HG02970 (cell line): ENCODE measurements around the gene APOLD1.
"Not testable (repeated sequence)": the region's sequence is repeated elsewhere in the genome, so short reads cannot be mapped to it uniquely, and the experiment has no call there.

Source experiments
- ATAC-seq: cut with Tn5 transposase; IDR thresholded peaks from one replicate; pipeline ENCODE4 v1.9.1; 2021; ENCODE audit warnings: mild to moderate bottlenecking, moderate library complexity, moderate number of reproducible peaks; ENCODE audit not compliant: unreplicated experiment, low FRiP score

The APOLD1 gene

GRCh38 chr12:12784911-12785814, at the start of gene APOLD1:
TSS of gene APOLD1 (plus strand) at chr12:12785659. CDS start at chr12:12785692, 33 bp downstream.
- ATAC-seq: no peak

GRCh38 chr12:12736759-12737676, 48.4 kb upstream of the APOLD1 start:
- no peak for ATAC-seq

- not testable (repeated sequence) for ATAC-seq
Measured at GRCh38 chr12:12738152-12738551, 47.3 kb upstream of the APOLD1 start.

- ATAC-seq: no peak
Measured at GRCh38 chr12:12741660-12742059, 43.8 kb upstream of the APOLD1 start.

GRCh38 chr12:12744546-12745305, 40.7 kb upstream of the APOLD1 start:
- ATAC-seq: no peak

GRCh38 chr12:12745576-12746211, 39.8 kb upstream of the APOLD1 start:
- ATAC-seq: no peak

- ATAC-seq: no peak
Measured at GRCh38 chr12:12747278-12747677, 38.2 kb upstream of the APOLD1 start.

- no peak for ATAC-seq
Measured at GRCh38 chr12:12748044-12748443, 37.4 kb upstream of the APOLD1 start.

GRCh38 chr12:12749433-12749832, 36.0 kb upstream of the APOLD1 start:
- ATAC-seq: no peak

GRCh38 chr12:12755923-12756322, 29.5 kb upstream of the APOLD1 start:
- no peak for ATAC-seq

- no peak for ATAC-seq
Measured at GRCh38 chr12:12757121-12757520, 28.3 kb upstream of the APOLD1 start.

GRCh38 chr12:12759234-12759915, 26.1 kb upstream of the APOLD1 start:
- ATAC-seq: no peak

- no peak for ATAC-seq
Measured at GRCh38 chr12:12764824-12765223, 20.6 kb upstream of the APOLD1 start.

GRCh38 chr12:12770262-12770661, 15.2 kb upstream of the APOLD1 start:
- ATAC-seq: no peak

- ATAC-seq: no peak
Measured at GRCh38 chr12:12774791-12775190, 10.7 kb upstream of the APOLD1 start.

- ATAC-seq: no peak
Measured at GRCh38 chr12:12776261-12776660, 9.2 kb upstream of the APOLD1 start.

GRCh38 chr12:12777092-12777491, 8.4 kb upstream of the APOLD1 start:
- ATAC-seq: no peak

- no peak for ATAC-seq
Measured at GRCh38 chr12:12779007-12779406, 6.5 kb upstream of the APOLD1 start.

GRCh38 chr12:12779529-12779928, 5.9 kb upstream of the APOLD1 start:
- no peak for ATAC-seq
